ENCODE data around the gene FBXW8.

DNA sequence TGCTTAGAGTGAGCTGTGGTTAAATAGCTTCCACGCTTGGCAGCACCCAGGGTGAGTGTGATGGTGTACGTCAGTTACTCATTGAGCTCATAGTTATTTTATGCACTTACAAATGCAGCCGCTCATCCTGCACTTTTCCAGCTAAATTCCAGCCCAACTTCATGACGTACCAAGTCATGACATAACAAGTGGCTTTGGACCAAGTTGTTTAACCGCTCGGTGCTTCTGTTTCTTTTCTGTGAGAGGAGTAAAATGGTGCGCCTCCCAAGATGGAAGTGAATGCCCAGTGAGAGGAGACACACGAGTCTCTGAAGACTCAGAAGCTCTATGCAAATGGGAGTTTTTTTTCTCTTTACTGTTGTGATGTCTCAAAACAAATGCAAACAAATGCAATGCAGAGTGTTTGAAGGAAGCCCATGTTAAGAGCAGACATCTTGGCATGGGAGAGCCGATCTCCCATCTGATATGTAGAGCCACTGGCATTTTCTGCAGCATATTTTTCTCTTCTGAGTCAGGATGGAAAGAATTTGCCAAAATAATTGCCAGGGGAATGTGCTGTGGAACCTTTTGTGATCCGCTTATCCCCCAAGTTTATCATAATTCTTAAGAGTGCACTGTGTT, 72.2 kb downstream of the FBXW8 start:
- no peak for TF ChIP-seq MAX (CRISPR knock-in tag; IDR thresholded peaks at IDR 0.05)
- TF ChIP-seq, protein P1, sequence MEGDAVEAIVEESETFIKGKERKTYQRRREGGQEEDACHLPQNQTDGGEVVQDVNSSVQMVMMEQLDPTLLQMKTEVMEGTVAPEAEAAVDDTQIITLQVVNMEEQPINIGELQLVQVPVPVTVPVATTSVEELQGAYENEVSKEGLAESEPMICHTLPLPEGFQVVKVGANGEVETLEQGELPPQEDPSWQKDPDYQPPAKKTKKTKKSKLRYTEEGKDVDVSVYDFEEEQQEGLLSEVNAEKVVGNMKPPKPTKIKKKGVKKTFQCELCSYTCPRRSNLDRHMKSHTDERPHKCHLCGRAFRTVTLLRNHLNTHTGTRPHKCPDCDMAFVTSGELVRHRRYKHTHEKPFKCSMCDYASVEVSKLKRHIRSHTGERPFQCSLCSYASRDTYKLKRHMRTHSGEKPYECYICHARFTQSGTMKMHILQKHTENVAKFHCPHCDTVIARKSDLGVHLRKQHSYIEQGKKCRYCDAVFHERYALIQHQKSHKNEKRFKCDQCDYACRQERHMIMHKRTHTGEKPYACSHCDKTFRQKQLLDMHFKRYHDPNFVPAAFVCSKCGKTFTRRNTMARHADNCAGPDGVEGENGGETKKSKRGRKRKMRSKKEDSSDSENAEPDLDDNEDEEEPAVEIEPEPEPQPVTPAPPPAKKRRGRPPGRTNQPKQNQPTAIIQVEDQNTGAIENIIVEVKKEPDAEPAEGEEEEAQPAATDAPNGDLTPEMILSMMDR (IDR thresholded peaks at IDR 0.05): no peak
- no peak for TF ChIP-seq NR3C1 (CRISPR knock-in tag; conservative IDR thresholded peaks at IDR 0.05; ENCODE audit: low read depth)
- no peak for TF ChIP-seq ATF3 (CRISPR knock-in tag; conservative IDR thresholded peaks at IDR 0.05)
- TF ChIP-seq E2F1 (CRISPR knock-in tag; IDR thresholded peaks at IDR 0.05): no peak

Data from WTC11 (cell line).